ENCODE results near the gene KCTD1.

The KCTD1 gene

DNA sequence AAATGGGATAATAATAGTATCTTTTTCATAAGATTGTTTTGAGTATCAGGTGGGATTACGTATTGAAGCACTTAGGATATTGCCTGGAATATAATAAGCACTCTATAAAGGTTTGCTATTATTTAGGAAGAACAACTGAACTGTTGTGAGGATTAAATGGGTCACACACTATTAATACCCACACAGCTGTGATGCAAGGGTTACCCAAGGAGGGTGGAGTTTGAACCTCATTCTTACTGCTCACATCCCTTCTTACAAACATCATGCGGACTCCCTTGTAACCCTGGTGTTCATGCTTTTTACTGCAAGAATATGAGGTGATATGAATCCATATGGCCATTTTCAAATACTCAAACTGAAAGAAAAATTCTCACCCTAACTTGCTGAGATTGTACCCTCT is 113.5 kb downstream of the KCTD1 start:
- CTCF ChIA-PET = no interaction called here
- POLR2A ChIA-PET = no interaction called here
- TF ChIP-seq BHLHE40 (IDR thresholded peaks at IDR 0.05; ENCODE audit: borderline replicate concordance) (no peak), FOXA1 (IDR thresholded peaks at IDR 0.05) (no peak), SUZ12 (IDR thresholded peaks at IDR 0.05) (no peak), L3MBTL2 (conservative IDR thresholded peaks at IDR 0.05) (no peak), ELF4 (IDR thresholded peaks at IDR 0.05) (no peak), LEF1 (IDR thresholded peaks at IDR 0.05; ENCODE audit: borderline replicate concordance) (no peak), NFRKB (IDR thresholded peaks at IDR 0.05) (no peak), FOXK2 (IDR thresholded peaks at IDR 0.05) (no peak), ZNF384 (IDR thresholded peaks at IDR 0.05) (no peak), ARNT (IDR thresholded peaks at IDR 0.05) (no peak), TARDBP (IDR thresholded peaks at IDR 0.05) (no peak), HDGF (IDR thresholded peaks at IDR 0.05; ENCODE audit: borderline replicate concordance) (no peak), SP1 (IDR thresholded peaks at IDR 0.05) (no peak), CTBP1 (IDR thresholded peaks at IDR 0.05; ENCODE audit: borderline replicate concordance) (no peak), FOXM1 (IDR thresholded peaks at IDR 0.05; ENCODE audit: borderline replicate concordance) (no peak)
- TF ChIP-seq, protein P1, sequence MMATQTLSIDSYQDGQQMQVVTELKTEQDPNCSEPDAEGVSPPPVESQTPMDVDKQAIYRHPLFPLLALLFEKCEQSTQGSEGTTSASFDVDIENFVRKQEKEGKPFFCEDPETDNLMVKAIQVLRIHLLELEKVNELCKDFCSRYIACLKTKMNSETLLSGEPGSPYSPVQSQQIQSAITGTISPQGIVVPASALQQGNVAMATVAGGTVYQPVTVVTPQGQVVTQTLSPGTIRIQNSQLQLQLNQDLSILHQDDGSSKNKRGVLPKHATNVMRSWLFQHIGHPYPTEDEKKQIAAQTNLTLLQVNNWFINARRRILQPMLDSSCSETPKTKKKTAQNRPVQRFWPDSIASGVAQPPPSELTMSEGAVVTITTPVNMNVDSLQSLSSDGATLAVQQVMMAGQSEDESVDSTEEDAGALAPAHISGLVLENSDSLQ (IDR thresholded peaks at IDR 0.05) = no peak
- no peak for DNase-seq (ENCODE audit: extremely low spot score)

DNA sequence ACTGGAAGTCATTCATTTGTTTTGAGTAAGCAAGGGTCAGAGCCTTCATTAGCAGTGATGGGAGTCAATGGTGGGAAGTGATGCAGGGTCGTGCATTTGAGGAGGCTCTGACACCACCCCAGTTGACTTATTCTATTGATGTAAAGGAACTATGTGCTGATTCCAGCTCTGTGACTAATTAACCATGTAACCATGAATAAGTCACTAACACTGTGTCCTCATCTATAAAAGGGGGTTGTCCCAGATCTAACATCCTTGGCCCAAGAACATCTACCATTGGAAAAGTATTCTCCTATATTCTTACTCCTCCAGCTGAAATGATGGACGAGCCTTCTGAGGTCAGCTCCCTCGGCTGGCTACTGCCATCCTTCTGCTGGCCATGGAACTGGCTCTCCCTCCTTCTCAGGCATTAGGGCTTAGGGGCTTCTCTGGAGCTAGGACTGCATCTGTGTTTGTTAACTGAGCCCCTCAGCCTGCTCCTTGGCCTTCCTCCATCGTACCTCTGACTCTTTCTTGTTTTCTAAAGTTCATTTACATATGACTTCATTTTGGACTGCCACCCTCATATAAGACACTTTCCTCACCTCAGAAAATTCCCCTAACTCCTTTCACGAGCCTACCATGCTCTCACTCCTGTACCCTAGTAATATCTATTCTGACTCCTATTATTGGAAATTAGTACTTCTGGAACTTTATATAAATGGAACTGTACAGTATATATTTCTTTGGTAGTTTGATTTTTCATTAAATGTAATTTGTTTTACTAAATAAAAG is 115.5 kb downstream of the KCTD1 start:
- ChIA-PET CTCF (no interaction called here), POLR2A (no interaction called here)
- TF ChIP-seq SUZ12 (IDR thresholded peaks at IDR 0.05) (no peak), TARDBP (IDR thresholded peaks at IDR 0.05) (no peak), ELF4 (IDR thresholded peaks at IDR 0.05) (no peak), FOXA1 (IDR thresholded peaks at IDR 0.05) (no peak), L3MBTL2 (conservative IDR thresholded peaks at IDR 0.05) (no peak)

DNA sequence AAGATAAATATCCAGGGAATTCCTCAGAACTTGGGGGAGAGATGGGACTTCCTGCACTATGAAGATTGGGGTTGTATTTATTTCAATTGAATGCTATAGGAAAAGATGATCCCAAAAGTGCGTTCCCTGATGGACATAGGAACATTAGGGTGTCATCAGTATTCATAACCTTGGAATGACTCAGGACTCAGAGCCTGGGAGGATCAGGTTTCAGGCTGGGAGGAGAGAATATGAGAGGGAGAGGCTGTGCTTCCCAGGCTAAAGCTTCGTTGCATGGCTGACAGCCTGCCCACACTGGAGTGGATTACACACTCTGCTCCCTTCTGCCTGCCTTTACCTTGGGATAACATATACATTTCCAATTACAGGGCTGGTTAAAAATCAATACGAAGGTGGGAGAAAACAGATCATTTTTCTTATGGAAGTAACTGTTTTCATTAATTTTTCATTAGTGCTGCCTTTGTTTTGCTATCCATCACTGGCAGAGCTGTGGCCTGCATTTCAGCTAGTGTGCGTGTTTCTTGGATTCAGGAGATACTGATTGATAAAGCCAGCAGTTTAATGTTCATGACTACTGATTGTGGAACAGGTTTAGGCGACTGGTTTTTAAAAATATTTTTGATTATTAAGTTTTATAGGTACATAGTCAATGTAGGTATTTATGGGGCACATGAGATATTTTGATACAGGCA is 118.7 kb downstream of the KCTD1 start:
- ChIA-PET POLR2A (no interaction called here), CTCF (no interaction called here)

More for the DNA sequence above, 115.5 kb downstream of the KCTD1 start:
- DNase-seq (ENCODE audit: extremely low spot score) = no peak

DNA sequence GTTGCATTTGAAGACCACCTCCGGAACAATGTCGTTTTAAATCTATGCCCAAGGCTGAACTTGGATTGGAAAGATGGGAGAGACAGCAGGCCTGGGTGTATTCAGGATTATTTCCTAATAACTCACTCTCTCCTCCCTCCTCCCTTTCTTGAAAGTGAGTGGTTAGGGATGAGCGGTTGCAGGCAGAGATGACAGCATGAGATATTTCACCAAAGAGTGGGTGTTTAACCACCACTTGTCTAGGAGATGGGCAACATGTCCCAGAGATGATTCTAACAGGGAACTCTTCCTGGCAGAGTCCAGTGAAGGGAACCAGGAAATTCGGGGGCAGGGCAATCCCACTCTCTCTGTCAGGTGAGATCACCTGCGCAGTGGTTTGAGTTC is 123.2 kb downstream of the KCTD1 start:
- POLR2A ChIA-PET = no interaction called here
- DNase-seq (ENCODE audit: extremely low spot score) = no peak
- CTCF ChIA-PET = no interaction called here
- no peak for TF ChIP-seq CTBP1 (IDR thresholded peaks at IDR 0.05; ENCODE audit: borderline replicate concordance)
- no peak for TF ChIP-seq SUZ12 (IDR thresholded peaks at IDR 0.05)

More for the DNA sequence above, 118.7 kb downstream of the KCTD1 start:
- DNase-seq (ENCODE audit: extremely low spot score) = peak; percentile 64
- no peak for TF ChIP-seq ARNT (IDR thresholded peaks at IDR 0.05)
- TF ChIP-seq, protein P1 (IDR thresholded peaks at IDR 0.05) = 0 out of 2 replicates have a peak, but pooled peaks have one; percentile 9

DNA sequence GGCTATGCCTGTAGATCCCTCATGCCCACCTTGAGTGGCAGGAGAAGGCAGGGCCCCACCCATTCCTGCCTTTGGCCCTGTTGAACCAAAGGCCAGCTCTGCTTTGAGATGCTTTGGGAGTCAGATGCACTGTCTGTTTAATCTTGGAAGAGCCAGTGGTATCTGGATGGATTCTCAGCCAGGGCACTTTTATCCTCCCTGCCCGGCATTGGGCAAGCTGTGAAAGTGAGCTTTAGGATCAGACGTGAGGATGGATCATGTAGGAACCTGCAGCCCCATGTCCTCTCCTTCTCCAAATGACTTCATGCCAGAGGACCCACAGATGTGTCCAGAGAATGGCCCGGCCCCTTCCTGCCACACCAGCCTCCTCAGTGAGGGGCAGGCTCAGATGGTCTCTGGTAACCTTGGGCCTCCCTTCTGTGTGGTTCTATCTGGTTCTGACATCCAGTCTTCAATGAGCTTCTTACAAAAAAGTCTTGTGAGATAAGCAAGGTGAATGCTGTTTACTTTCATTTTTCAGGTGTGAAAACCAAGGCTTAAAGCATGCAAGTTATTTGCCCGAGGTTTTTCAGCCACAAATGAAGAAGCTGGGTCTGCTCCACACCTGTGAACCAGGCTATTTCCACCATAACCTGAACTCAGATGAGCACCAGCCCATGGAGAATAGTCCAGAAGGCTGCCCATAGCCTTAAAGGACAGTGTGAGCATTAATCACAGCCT is 123.8 kb downstream of the KCTD1 start:
- no peak for DNase-seq (ENCODE audit: extremely low spot score)
- ChIA-PET POLR2A (no interaction called here), CTCF (no interaction called here)
- TF ChIP-seq, protein P1 (IDR thresholded peaks at IDR 0.05) = no peak

DNA sequence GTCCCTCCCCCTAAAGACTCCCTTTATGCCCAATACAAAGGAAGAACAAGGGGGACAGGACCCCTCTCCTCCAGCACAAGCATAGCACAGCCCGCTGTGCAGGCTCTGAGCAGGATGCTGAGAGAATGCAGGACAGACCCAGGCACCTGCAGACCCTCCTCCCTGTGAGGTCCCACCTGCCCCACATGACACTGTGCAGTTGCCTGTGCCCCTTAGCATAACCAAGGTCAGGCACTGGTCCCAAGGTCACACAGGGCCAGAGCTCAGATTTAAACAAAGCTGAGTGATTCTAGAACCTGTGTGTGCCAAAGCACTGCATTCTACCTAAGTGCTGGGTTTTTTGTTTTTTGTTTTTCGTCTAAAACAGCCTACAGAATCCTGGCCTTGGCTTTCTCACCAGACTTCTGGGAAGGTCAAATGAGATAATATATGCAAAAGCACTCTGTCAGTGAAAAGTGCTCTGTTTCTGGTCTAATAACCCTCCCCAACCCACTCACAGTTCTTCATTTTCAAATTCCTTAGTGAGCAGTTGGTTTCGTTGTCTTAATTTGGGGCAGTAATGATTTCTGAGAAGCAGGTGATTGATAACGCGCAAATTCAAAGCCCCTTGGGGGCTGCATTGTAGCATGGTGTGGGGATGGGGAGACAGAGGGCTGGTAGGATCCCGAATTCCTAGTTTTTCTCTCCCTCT is 125.7 kb downstream of the KCTD1 start:
- DNase-seq (ENCODE audit: extremely low spot score) = no peak
- POLR2A ChIA-PET = no interaction called here
- no peak for TF ChIP-seq FOXM1 (IDR thresholded peaks at IDR 0.05; ENCODE audit: borderline replicate concordance)
- no peak for TF ChIP-seq SP1 (IDR thresholded peaks at IDR 0.05)
- TF ChIP-seq CTBP1 (IDR thresholded peaks at IDR 0.05; ENCODE audit: borderline replicate concordance) = no peak
- TF ChIP-seq LEF1 (IDR thresholded peaks at IDR 0.05; ENCODE audit: borderline replicate concordance) = no peak
- TF ChIP-seq NFRKB (IDR thresholded peaks at IDR 0.05) = no peak
- TF ChIP-seq HDGF (IDR thresholded peaks at IDR 0.05; ENCODE audit: borderline replicate concordance) = no peak
- no peak for TF ChIP-seq L3MBTL2 (conservative IDR thresholded peaks at IDR 0.05)
- TF ChIP-seq ELF4 (IDR thresholded peaks at IDR 0.05) = no peak
- no peak for TF ChIP-seq FOXK2 (IDR thresholded peaks at IDR 0.05)
- TF ChIP-seq TARDBP (IDR thresholded peaks at IDR 0.05) = no peak
- no peak for TF ChIP-seq SUZ12 (IDR thresholded peaks at IDR 0.05)
- TF ChIP-seq ZNF384 (IDR thresholded peaks at IDR 0.05) = no peak
- no peak for TF ChIP-seq ARNT (IDR thresholded peaks at IDR 0.05)
- no peak for TF ChIP-seq FOXA1 (IDR thresholded peaks at IDR 0.05)
- TF ChIP-seq, protein P1 (IDR thresholded peaks at IDR 0.05) = no peak
- no peak for TF ChIP-seq BHLHE40 (IDR thresholded peaks at IDR 0.05; ENCODE audit: borderline replicate concordance)
- CTCF ChIA-PET = interaction anchor here (1.2 kb wide), 1 partner anchor 17 kb away, joined by 4 read pairs; no protein-coding TSS in a partner anchor
